Measurements from ENCODE around the gene SPTBN4.
"Not testable (repeated sequence)": the region's sequence is repeated elsewhere in the genome, so short reads cannot be mapped to it uniquely, and the experiment has no call there.

Gene SPTBN4

GRCh38 chr19:40543029-40543597 is 76.3 kb downstream of the SPTBN4 start:
- peaks cover 6% of the 10 kb centered on the region for H3K27me3 ChIP-seq (ENCODE audit: control insufficient read depth, insufficient read depth, low read length)
- H3K36me3 ChIP-seq (ENCODE audit: control insufficient read depth, insufficient read depth, low read length): no peaks in the 10 kb centered on the region
- no peak overlapping the region for H3K27ac ChIP-seq (ENCODE audit: low read depth, low read length)
- no peak overlapping the region for H3K9ac ChIP-seq (ENCODE audit: low read length)
- 0 out of 2 replicates have a peak, but pooled peaks cover 3% of the 10 kb centered on the region for H3K9me3 ChIP-seq (ENCODE audit: control insufficient read depth, insufficient read depth, low read depth, low read length)
- H3K4me3 ChIP-seq (ENCODE audit: low read depth, low read length): no peak overlapping the region
- H3K4me1 ChIP-seq (ENCODE audit: control insufficient read depth, insufficient read depth, low read length): no peaks in the 10 kb centered on the region

GRCh38 chr19:40546153-40546841 is 79.5 kb downstream of the SPTBN4 start:
- not testable (repeated sequence) for H3K27ac ChIP-seq (ENCODE audit: low read depth, low read length); H3K9me3 ChIP-seq (ENCODE audit: control insufficient read depth, insufficient read depth, low read depth, low read length); H3K9ac ChIP-seq (ENCODE audit: low read length); H3K36me3 ChIP-seq (ENCODE audit: control insufficient read depth, insufficient read depth, low read length); H3K4me3 ChIP-seq (ENCODE audit: low read depth, low read length); H3K4me1 ChIP-seq (ENCODE audit: control insufficient read depth, insufficient read depth, low read length)
- peaks cover 33% of the 10 kb centered on the region for H3K27me3 ChIP-seq (ENCODE audit: control insufficient read depth, insufficient read depth, low read length)

- H3K36me3 ChIP-seq (ENCODE audit: control insufficient read depth, insufficient read depth, low read length); H3K27ac ChIP-seq (ENCODE audit: low read depth, low read length); H3K9me3 ChIP-seq (ENCODE audit: control insufficient read depth, insufficient read depth, low read depth, low read length); H3K9ac ChIP-seq (ENCODE audit: low read length); H3K4me1 ChIP-seq (ENCODE audit: control insufficient read depth, insufficient read depth, low read length); H3K4me3 ChIP-seq (ENCODE audit: low read depth, low read length): not testable (repeated sequence)
- peaks cover 33% of the 10 kb centered on the region for H3K27me3 ChIP-seq (ENCODE audit: control insufficient read depth, insufficient read depth, low read length)
Observed at GRCh38 chr19:40547190-40547589, 80.4 kb downstream of the SPTBN4 start.

- Histone ChIP-seq H3K4me3 (ENCODE audit: low read depth, low read length) (no peak overlapping the region), H3K4me1 (ENCODE audit: control insufficient read depth, insufficient read depth, low read length) (0 out of 2 replicates have a peak, but pooled peaks cover 2% of the 10 kb centered on the region), H3K9ac (ENCODE audit: low read length) (no peak overlapping the region), H3K9me3 (ENCODE audit: control insufficient read depth, insufficient read depth, low read depth, low read length) (0 out of 2 replicates have a peak, but pooled peaks cover 3% of the 10 kb centered on the region), H3K36me3 (ENCODE audit: control insufficient read depth, insufficient read depth, low read length) (no peaks in the 10 kb centered on the region), H3K27me3 (ENCODE audit: control insufficient read depth, insufficient read depth, low read length) (peaks cover 38% of the 10 kb centered on the region), H3K27ac (ENCODE audit: low read depth, low read length) (no peak overlapping the region)
Observed at GRCh38 chr19:40547836-40548235, 81.0 kb downstream of the SPTBN4 start.

GRCh38 chr19:40549007-40549708 is 82.4 kb downstream of the SPTBN4 start:
- no peak overlapping the region for H3K9ac ChIP-seq (ENCODE audit: low read length)
- 0 out of 2 replicates have a peak, but pooled peaks cover 3% of the 10 kb centered on the region for H3K9me3 ChIP-seq (ENCODE audit: control insufficient read depth, insufficient read depth, low read depth, low read length)
- H3K36me3 ChIP-seq (ENCODE audit: control insufficient read depth, insufficient read depth, low read length): no peaks in the 10 kb centered on the region
- H3K27me3 ChIP-seq (ENCODE audit: control insufficient read depth, insufficient read depth, low read length): peaks cover 51% of the 10 kb centered on the region
- H3K4me1 ChIP-seq (ENCODE audit: control insufficient read depth, insufficient read depth, low read length): 0 out of 2 replicates have a peak, but pooled peaks cover 2% of the 10 kb centered on the region
- peak overlapping the region; percentile 60 for H3K4me3 ChIP-seq (ENCODE audit: low read depth, low read length)
- no peak overlapping the region for H3K27ac ChIP-seq (ENCODE audit: low read depth, low read length)

- Histone ChIP-seq H3K9me3 (ENCODE audit: control insufficient read depth, insufficient read depth, low read depth, low read length) (0 out of 2 replicates have a peak, but pooled peaks cover 3% of the 10 kb centered on the region), H3K36me3 (ENCODE audit: control insufficient read depth, insufficient read depth, low read length) (no peaks in the 10 kb centered on the region), H3K27ac (ENCODE audit: low read depth, low read length) (no peak overlapping the region), H3K9ac (ENCODE audit: low read length) (no peak overlapping the region), H3K4me3 (ENCODE audit: low read depth, low read length) (no peak overlapping the region), H3K4me1 (ENCODE audit: control insufficient read depth, insufficient read depth, low read length) (peaks cover 7% of the 10 kb centered on the region; the same call in 1 of the 2 replicates), H3K27me3 (ENCODE audit: control insufficient read depth, insufficient read depth, low read length) (peaks cover 69% of the 10 kb centered on the region)
Observed at GRCh38 chr19:40550951-40551350, 84.2 kb downstream of the SPTBN4 start.

GRCh38 chr19:40552848-40553247 is 86.0 kb downstream of the SPTBN4 start:
- H3K9ac ChIP-seq (ENCODE audit: low read length): no peak overlapping the region
- peaks cover 82% of the 10 kb centered on the region for H3K27me3 ChIP-seq (ENCODE audit: control insufficient read depth, insufficient read depth, low read length)
- H3K27ac ChIP-seq (ENCODE audit: low read depth, low read length): no peak overlapping the region
- H3K36me3 ChIP-seq (ENCODE audit: control insufficient read depth, insufficient read depth, low read length): no peaks in the 10 kb centered on the region
- no peak overlapping the region for H3K4me3 ChIP-seq (ENCODE audit: low read depth, low read length)
- no peaks in the 10 kb centered on the region for H3K9me3 ChIP-seq (ENCODE audit: control insufficient read depth, insufficient read depth, low read depth, low read length)
- peaks cover 7% of the 10 kb centered on the region; the same call in 1 of the 2 replicates for H3K4me1 ChIP-seq (ENCODE audit: control insufficient read depth, insufficient read depth, low read length)

- Histone ChIP-seq H3K27ac (ENCODE audit: low read depth, low read length) (no peak overlapping the region), H3K4me1 (ENCODE audit: control insufficient read depth, insufficient read depth, low read length) (peaks cover 7% of the 10 kb centered on the region; the same call in 1 of the 2 replicates), H3K9ac (ENCODE audit: low read length) (no peak overlapping the region), H3K27me3 (ENCODE audit: control insufficient read depth, insufficient read depth, low read length) (peaks cover 70% of the 10 kb centered on the region), H3K4me3 (ENCODE audit: low read depth, low read length) (peak overlapping the region; percentile 24), H3K9me3 (ENCODE audit: control insufficient read depth, insufficient read depth, low read depth, low read length) (no peaks in the 10 kb centered on the region), H3K36me3 (ENCODE audit: control insufficient read depth, insufficient read depth, low read length) (no peaks in the 10 kb centered on the region)
Observed at GRCh38 chr19:40553885-40554857, 87.4 kb downstream of the SPTBN4 start.

- Histone ChIP-seq H3K36me3 (ENCODE audit: control insufficient read depth, insufficient read depth, low read length) (no peaks in the 10 kb centered on the region), H3K27me3 (ENCODE audit: control insufficient read depth, insufficient read depth, low read length) (peaks cover 75% of the 10 kb centered on the region), H3K27ac (ENCODE audit: low read depth, low read length) (no peak overlapping the region), H3K4me3 (ENCODE audit: low read depth, low read length) (no peak overlapping the region), H3K9ac (ENCODE audit: low read length) (no peak overlapping the region), H3K9me3 (ENCODE audit: control insufficient read depth, insufficient read depth, low read depth, low read length) (no peaks in the 10 kb centered on the region), H3K4me1 (ENCODE audit: control insufficient read depth, insufficient read depth, low read length) (peaks cover 4% of the 10 kb centered on the region; the same call in 1 of the 2 replicates)
Observed at GRCh38 chr19:40555978-40556689, 89.3 kb downstream of the SPTBN4 start.

- Histone ChIP-seq H3K9me3 (ENCODE audit: control insufficient read depth, insufficient read depth, low read depth, low read length) (no peaks in the 10 kb centered on the region), H3K36me3 (ENCODE audit: control insufficient read depth, insufficient read depth, low read length) (no peaks in the 10 kb centered on the region), H3K27me3 (ENCODE audit: control insufficient read depth, insufficient read depth, low read length) (peaks cover 78% of the 10 kb centered on the region), H3K27ac (ENCODE audit: low read depth, low read length) (no peak overlapping the region), H3K4me1 (ENCODE audit: control insufficient read depth, insufficient read depth, low read length) (peaks cover 4% of the 10 kb centered on the region; the same call in 1 of the 2 replicates), H3K4me3 (ENCODE audit: low read depth, low read length) (no peak overlapping the region), H3K9ac (ENCODE audit: low read length) (no peak overlapping the region)
Observed at GRCh38 chr19:40556953-40557530, 90.2 kb downstream of the SPTBN4 start.
